Stimulated activated CD8-positive, alpha-beta memory T cell treated with anti-CD3 and anti-CD28 coated beads, Interleukin-4, amount 100 ng/mL, for 1 hour (primary cell): ENCODE results near the gene SECISBP2L.
"Not testable (repeated sequence)": the region's sequence is repeated elsewhere in the genome, so short reads cannot be mapped to it uniquely, and the experiment has no call there.

ENCODE experiments used
- DNase-seq, 2 donors: peaks; one replicate each; pipeline ENCODE4 v3.0.0-alpha.2; 2020; ENCODE audit warnings: low read depth in 2 of 2, low spot score in 1 of 2

SECISBP2L gene

GRCh38 chr15:49046220-49047102 is at the start of gene SECISBP2L:
SECISBP2L (minus strand) TSS chr15:49046446; CDS start chr15:49046299, 147 bp downstream.
- peak; percentile 76 to 81 for DNase-seq

GRCh38 chr15:49094923-49095322 is 48.7 kb upstream of the SECISBP2L start:
- no peak for DNase-seq

- no peak for DNase-seq
Measured at GRCh38 chr15:49093252-49094105, 47.2 kb upstream of the SECISBP2L start.

GRCh38 chr15:49088996-49089395 is 42.8 kb upstream of the SECISBP2L start:
- DNase-seq, result no peak

GRCh38 chr15:49085696-49086459 is 39.6 kb upstream of the SECISBP2L start:
- no peak for DNase-seq

- DNase-seq, result no peak
Measured at GRCh38 chr15:49084285-49084570, 38.0 kb upstream of the SECISBP2L start.

GRCh38 chr15:49083401-49084284 is 37.4 kb upstream of the SECISBP2L start:
- DNase-seq, result no peak

GRCh38 chr15:49082960-49083359 is 36.7 kb upstream of the SECISBP2L start:
- no peak for DNase-seq

- DNase-seq, result no peak
Measured at GRCh38 chr15:49079340-49080039, 33.2 kb upstream of the SECISBP2L start.

- DNase-seq, result no peak
Measured at GRCh38 chr15:49075881-49076280, 29.6 kb upstream of the SECISBP2L start.

GRCh38 chr15:49074589-49075287 is 28.5 kb upstream of the SECISBP2L start:
- DNase-seq, result not testable (repeated sequence)

GRCh38 chr15:49066372-49066771 is 20.1 kb upstream of the SECISBP2L start:
- no peak for DNase-seq

GRCh38 chr15:49064884-49065283 is 18.6 kb upstream of the SECISBP2L start:
- DNase-seq, result no peak

- DNase-seq, result no peak
Measured at GRCh38 chr15:49064281-49064653, 18.0 kb upstream of the SECISBP2L start.

- DNase-seq, result no peak
Measured at GRCh38 chr15:49063402-49064280, 17.4 kb upstream of the SECISBP2L start.

GRCh38 chr15:49062900-49063299 is 16.7 kb upstream of the SECISBP2L start:
- no peak for DNase-seq

- DNase-seq, result no peak
Measured at GRCh38 chr15:49060710-49061495, 14.7 kb upstream of the SECISBP2L start.
